OCI-LY3 (cell line): ENCODE results near the gene ASAP2.

Source experiments
- EZH2phosphoT487 ChIP-seq: fragments of 200-600 bp; shearing (Covaris generic); IDR thresholded peaks from 2 replicates; pipeline ENCODE4 v1.6.1; 2018; ENCODE audit warnings: antibody characterized with exemption, mixed run types, low read depth
- TF ChIP-seq, protein P1 (sequence below): fragments of 200-600, 300-600 bp; sonication (generic); IDR thresholded peaks from 2 replicates; pipeline ENCODE4 v1.5.1; 2014; ENCODE audit warnings: antibody characterized with exemption, low read length, low read depth

DNA sequence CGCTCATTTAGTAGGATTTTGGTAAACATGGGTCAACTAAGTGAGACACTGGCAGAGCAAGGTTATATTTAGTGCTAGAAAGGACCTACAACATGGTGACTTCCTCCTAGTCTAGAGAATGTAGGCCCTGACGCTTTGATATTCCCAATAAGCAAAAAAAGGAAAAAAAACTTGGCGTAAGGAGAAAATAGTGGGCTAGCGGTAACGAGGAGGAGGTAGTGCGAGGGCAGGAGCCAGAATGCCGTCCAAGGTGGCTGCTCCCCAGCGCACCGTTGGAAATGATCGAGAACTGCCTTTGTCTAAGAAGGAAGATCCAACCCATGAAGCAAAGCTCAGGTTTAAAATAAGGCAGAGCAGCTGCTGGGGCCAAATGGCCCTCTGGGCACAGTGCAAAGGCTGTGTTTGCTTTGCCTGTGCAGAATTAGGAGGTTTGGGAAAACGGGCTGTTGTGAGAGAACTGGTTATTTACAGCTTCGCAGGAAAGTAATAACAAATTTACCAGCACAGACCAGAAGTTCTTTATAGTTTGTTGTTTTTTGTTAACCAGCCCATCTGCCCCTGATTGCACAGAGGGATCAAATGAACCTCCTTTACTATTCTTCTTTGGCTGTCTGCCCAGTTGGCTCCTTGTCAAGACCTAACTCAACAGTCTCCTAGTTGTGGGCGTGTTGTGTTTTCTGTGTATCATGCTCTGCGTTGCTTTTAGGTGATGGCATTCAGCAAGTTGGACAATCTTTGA lies 130.1 kb downstream of the ASAP2 start:
- TF ChIP-seq, protein P1, sequence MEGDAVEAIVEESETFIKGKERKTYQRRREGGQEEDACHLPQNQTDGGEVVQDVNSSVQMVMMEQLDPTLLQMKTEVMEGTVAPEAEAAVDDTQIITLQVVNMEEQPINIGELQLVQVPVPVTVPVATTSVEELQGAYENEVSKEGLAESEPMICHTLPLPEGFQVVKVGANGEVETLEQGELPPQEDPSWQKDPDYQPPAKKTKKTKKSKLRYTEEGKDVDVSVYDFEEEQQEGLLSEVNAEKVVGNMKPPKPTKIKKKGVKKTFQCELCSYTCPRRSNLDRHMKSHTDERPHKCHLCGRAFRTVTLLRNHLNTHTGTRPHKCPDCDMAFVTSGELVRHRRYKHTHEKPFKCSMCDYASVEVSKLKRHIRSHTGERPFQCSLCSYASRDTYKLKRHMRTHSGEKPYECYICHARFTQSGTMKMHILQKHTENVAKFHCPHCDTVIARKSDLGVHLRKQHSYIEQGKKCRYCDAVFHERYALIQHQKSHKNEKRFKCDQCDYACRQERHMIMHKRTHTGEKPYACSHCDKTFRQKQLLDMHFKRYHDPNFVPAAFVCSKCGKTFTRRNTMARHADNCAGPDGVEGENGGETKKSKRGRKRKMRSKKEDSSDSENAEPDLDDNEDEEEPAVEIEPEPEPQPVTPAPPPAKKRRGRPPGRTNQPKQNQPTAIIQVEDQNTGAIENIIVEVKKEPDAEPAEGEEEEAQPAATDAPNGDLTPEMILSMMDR: no peak
- TF ChIP-seq EZH2phosphoT487: no peak
